Activated T-helper 2 cell treated with anti-CD3 and anti-CD28 coated beads, Interferon-gamma antibody, Interleukin-2, Interleukin-4, amounts not matched to agents 10 μg/mL and 5 μg/mL and 100 μg/mL, durations not matched to agents 14 hours and 24 hours and 36 hours (primary cell): Measurements from ENCODE around the gene CFAP251. TPM values are rescaled to one million over a fixed set of nuclear protein-coding genes. Genes with fewer than 3 reads are reported as not detected.
"Not testable (repeated sequence)": the region's sequence is repeated elsewhere in the genome, so short reads cannot be mapped to it uniquely, and the experiment has no call there.

Source experiments
- DNase-seq: peaks from one replicate; pipeline ENCODE4 v3.0.0; 2021; ENCODE audit warnings: low spot score
- H3K27ac Mint-ChIP-seq: one replicate; pipeline ENCODE4 v1.8.0; 2021; ENCODE audit warnings: mixed read lengths
- H3K27me3 Mint-ChIP-seq: one replicate; pipeline ENCODE4 v1.8.0; 2021; ENCODE audit warnings: low read depth, mixed read lengths
- H3K36me3 Mint-ChIP-seq: one replicate; pipeline ENCODE4 v1.8.0; 2021; ENCODE audit warnings: low read depth, mixed read lengths
- H3K4me1 Mint-ChIP-seq: one replicate; pipeline ENCODE4 v1.8.0; 2021; ENCODE audit warnings: low read depth, mixed read lengths
- H3K4me3 Mint-ChIP-seq: one replicate; pipeline ENCODE4 v1.8.0; 2021; ENCODE audit warnings: low read depth, mild to moderate bottlenecking, moderate library complexity, mixed read lengths
- H3K9me3 Mint-ChIP-seq: one replicate; pipeline ENCODE4 v1.8.0; 2021; ENCODE audit warnings: mixed read lengths
- intact Hi-C: fragments of 100-400 bp; cut with micrococcal nuclease; formaldehyde crosslinking; loops from one replicate; pipeline ENCODE4 v1.15.1; 2023
- total RNA-seq: library from RNA; stranded (reverse); gene quantifications from 2 replicates; pipeline ENCODE4 v1.2.3, GENCODE V29; 2022

Gene CFAP251
- total RNA-seq, 1 donor from 2014 or later: 0.82 TPM

DNA sequence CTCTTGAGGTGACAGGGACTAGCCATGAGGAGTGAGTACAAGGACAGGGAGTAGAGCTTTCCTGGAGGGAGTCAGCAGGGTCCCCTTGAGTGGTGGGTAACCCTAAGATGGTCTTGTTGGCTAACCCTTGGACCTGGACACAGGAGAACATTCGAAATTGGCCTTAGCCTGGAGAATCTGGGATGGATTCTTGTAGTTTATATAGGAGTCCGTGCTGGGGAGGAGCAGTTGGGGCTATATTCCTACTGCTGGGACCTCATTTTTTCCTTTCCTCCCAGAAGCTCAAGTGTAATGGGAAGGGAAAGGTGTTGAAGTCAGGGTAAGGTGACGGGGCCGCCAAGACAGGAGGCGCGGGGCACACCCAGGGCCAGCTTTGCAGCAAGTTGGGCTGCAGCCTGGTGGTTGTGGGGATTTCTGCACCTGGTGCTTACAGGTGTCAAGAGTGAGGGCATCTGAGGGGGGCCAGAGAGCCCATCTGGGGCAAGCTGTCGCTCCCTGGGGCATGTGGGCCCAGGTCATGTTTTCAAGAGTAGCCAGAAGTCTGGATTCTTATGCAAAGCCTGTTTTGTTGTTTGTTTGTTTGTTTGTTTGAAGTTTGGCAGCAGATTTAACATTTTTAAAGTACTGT lies 108.4 kb downstream of the CFAP251 start:
- Mint-ChIP-seq H3K27me3 (peaks cover 3% of the 10 kb centered on the region), H3K9me3 (no peaks in the 10 kb centered on the region), H3K4me1 (peaks cover 5% of the 10 kb centered on the region), H3K36me3 (no peaks in the 10 kb centered on the region), H3K27ac (no peak overlapping the region), H3K4me3 (no peak overlapping the region)
- intact Hi-C loops: no loop called here
- no peak for DNase-seq

DNA sequence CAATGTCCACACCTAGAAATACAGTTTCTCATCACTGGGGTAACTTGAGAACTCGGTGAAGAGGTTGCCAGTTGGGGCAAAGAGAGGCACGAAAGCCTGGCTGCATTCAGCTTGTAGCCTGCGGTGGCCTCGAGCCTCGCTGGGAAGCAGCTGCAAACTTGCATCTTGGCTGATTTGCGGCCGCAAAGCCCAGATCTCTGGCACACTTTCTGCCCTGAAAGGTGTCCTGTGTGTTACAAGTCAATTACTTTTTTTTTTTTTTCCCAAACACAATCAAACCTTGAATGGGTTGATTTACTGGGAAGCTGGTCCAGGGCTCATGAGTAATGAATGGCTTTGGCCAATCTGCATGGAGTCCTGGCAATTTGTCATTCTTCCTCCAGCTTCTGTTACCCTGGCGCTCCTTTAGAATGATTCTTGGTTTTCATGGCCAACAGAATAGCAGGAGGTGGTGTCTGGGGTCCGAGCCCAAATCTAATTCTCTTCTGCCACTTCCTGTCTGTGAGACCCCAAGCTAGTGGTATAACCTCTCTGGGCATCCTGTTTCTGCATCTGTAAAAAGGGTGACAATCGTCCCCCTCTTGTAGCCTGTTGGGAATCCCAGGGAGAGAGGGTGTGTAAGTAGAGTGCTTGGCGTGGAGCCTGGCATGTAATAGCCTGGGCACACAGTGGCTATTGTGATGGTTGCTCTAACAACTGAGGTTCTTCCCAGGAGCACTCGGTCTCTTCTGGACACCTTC lies 109.9 kb downstream of the CFAP251 start:
- H3K36me3 Mint-ChIP-seq: no peaks in the 10 kb centered on the region
- H3K9me3 Mint-ChIP-seq: no peaks in the 10 kb centered on the region
- peaks cover 3% of the 10 kb centered on the region for H3K4me1 Mint-ChIP-seq
- intact Hi-C loops: no loop called here
- no peak overlapping the region for H3K4me3 Mint-ChIP-seq
- no peak overlapping the region for H3K27ac Mint-ChIP-seq
- DNase-seq: no peak
- peaks cover 3% of the 10 kb centered on the region for H3K27me3 Mint-ChIP-seq

DNA sequence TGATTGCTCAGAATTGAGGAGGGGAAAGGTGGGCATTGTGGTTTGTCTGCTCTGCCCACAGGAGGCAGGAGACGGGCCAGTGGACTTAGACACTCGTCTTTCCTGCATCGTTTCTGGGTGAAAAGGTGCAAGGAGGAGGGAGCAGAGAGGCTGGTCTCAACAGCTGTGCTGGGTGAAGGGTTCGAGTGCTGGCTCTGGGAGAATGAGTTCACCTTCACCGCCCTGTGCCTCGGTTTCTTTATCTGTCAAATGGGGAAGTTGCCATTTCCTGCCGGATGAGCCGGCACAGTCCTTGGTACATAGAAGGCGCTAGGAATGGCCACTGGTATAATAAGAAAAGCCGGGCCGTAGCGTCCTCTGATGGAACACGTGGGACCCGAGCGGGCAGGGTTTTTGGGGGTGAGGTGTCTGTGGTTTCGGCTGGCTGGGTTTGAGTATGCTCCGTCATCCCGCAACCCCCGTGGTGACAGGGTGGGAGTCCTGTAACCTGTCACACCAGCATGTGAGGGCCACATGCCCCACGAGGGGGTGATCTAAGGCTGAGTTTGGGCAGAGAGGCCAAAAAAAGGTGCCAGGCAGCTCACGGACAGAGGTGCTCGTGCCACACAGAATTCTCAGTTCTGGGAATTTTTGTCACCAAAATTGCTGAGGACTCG lies 110.6 kb downstream of the CFAP251 start:
- Mint-ChIP-seq H3K27ac (no peak overlapping the region), H3K9me3 (no peaks in the 10 kb centered on the region), H3K4me3 (no peak overlapping the region), H3K36me3 (no peaks in the 10 kb centered on the region), H3K27me3 (peaks cover 3% of the 10 kb centered on the region), H3K4me1 (peaks cover 1% of the 10 kb centered on the region)
- intact Hi-C loops: no loop called here
- no peak for DNase-seq

DNA sequence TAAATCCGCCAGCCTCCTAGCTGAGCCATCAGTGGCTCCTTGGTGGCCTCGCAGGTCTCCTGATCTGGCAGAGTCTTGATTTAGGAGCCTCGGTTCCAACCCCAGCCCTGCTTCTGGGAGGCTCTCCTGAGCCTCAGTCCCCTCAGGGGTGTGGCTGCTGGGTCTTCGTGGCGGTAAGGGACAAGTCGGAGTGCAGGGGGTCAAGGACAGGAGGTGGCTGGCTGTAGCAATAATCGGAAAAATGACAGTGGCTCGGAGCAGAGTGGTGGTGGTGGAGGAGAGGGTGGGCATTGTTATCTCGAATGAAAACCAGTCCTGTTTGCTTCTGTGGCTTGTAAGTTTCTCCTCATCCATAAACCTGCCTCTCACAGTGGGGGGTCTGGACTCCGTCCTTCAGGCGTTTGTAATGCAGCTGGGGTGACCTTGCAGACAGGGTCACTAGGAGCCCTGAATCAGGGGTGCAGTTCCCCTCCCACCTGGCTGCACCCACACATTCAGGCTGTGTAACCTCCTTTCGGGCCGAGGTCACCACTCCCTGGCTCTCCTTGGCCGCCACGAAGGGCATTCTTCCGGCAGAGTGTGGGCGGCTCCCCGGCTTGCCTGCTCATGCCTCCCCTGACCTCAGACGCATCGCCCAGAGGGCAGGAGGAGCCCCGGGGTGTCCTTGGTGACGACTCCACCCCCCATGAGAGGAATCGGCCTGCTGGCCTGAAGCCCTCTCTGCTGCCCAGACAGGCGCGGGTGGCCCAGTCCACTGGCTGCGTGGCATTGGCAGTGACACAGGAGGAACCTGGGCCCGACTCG lies 111.4 kb downstream of the CFAP251 start:
- Mint-ChIP-seq H3K9me3 (no peaks in the 10 kb centered on the region), H3K27me3 (peaks cover 3% of the 10 kb centered on the region), H3K27ac (no peak overlapping the region), H3K4me1 (peaks cover 1% of the 10 kb centered on the region), H3K36me3 (no peaks in the 10 kb centered on the region), H3K4me3 (no peak overlapping the region)
- intact Hi-C loops: no loop called here
- DNase-seq: no peak

DNA sequence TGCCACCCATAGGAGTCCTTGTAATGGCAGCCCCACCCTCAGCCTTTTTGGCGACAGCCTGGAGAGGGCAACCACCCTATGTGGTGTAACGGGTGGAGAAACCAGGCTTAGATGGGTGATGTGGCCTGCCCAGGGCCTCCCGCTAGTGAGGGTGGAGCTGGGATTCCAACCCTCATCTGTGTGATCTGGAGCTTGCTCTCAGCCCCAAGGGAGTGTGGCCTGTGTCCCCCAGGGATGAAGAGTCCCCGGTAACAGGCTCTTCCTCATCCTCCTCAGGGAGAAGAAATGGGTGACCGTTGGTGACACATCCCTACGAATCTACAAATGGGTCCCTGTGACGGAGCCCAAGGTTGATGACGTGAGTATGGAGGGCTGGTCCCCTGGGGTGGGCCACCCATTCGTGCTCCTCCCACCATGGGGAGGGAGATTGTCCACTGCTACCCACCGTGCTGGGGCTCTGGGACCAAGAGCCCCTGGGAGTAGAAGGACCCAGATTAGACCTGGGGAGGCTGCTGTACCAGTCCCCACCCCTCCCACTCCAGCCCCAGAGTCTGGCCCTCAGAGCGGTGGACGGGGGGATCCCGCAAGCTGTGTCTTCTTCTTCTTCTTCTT lies 112.1 kb downstream of the CFAP251 start:
- intact Hi-C loops: no loop called here
- Mint-ChIP-seq H3K4me1 (peaks cover 1% of the 10 kb centered on the region), H3K9me3 (no peaks in the 10 kb centered on the region), H3K27ac (no peak overlapping the region), H3K4me3 (no peak overlapping the region), H3K27me3 (peaks cover 3% of the 10 kb centered on the region), H3K36me3 (no peaks in the 10 kb centered on the region)
- DNase-seq: no peak

DNA sequence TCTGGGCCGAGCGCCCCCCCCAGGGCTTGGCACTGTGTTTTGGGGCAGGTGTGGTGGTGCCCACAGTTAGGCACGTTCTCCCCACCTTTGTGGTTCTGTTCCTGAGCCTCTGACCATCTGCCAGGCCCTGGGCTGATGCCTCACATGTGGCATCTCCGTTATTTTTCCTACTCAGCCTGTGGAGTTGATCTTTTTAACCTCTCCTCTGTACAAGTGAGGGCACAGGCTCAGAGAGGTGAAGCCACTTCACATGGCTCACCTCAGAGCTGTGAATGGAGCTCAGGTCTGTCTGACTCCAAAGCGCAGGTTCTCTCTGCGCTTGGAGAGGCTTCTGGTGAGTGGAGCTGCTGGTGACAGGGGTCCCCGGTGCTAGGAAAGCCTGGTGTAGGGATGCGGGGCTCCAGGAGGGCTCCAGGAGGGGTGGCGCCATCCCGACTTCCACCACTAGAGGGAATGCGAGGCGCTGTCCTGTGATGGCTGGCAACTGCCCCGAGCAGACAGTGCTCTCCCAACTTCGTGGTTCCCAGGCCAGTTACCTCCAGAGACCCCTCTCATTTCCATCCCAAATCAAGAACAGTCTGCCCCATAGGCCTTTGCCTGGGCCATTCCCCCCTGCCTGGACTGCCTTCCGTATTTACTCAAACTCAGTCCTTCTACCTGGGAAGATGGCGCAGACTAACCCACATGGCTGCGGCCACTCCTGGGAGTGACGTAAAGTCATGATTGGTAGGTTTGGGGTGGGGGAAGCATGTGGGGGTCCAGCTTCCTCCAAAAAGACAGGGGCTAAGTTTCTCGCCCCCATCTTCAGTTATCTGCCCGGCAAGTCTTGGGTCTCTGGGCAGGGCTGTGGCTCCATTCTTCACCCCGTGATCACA lies 113.2 kb downstream of the CFAP251 start:
- no peak overlapping the region for H3K4me3 Mint-ChIP-seq
- H3K9me3 Mint-ChIP-seq: no peaks in the 10 kb centered on the region
- peaks cover 3% of the 10 kb centered on the region for H3K27me3 Mint-ChIP-seq

DNA sequence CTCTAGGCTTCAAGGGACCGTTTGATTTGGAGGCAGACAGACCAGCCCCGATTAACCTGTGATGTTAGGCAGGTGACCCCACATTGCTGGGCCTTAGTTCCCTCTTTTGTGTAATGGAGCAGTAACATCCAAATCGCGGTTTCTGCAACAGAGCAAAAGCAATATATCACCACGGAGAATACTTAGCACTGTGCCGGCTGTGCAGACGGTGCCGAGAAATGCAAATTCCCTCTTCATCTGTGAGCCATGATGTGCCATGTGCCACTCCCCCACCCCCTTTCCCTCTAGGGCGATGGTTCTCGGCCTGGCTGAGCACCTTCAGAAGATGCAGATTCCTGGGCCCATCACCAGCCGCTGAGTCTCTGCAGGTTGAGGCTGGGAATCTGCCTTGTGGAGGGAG lies 114.2 kb downstream of the CFAP251 start:
- no peak for DNase-seq
- no peak overlapping the region for H3K4me3 Mint-ChIP-seq
- no peaks in the 10 kb centered on the region for H3K9me3 Mint-ChIP-seq
- H3K27ac Mint-ChIP-seq: no peak overlapping the region
- peaks cover 6% of the 10 kb centered on the region for H3K36me3 Mint-ChIP-seq
- H3K4me1 Mint-ChIP-seq: peaks cover 1% of the 10 kb centered on the region
- peaks cover 3% of the 10 kb centered on the region for H3K27me3 Mint-ChIP-seq
- intact Hi-C loops: no loop called here

More for the DNA sequence above, 113.2 kb downstream of the CFAP251 start:
- peak; percentile 35 for DNase-seq
- H3K27ac Mint-ChIP-seq: no peak overlapping the region
- H3K36me3 Mint-ChIP-seq: peaks cover 6% of the 10 kb centered on the region
- H3K4me1 Mint-ChIP-seq: peaks cover 1% of the 10 kb centered on the region
- intact Hi-C loops: no loop called here

DNA sequence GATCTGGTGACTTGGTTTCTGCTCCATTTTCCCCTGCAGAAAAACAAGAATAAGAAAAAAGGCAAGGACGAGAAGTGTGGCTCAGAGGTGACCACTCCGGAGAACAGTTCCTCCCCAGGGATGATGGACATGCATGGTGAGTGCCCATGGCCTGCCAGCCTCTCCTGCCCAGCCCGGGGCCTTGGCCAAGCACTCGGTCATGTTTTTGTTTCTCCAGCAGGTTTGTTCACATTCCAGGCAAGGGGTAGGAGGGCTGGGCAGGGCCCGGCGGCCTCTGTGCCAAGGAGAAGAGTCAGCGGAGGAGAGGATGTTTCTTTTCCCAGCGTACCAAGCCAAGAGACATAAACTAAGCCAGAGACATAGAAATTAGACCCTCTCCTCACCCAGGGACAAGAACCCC lies 116.9 kb downstream of the CFAP251 start:
- no peak for DNase-seq
- no peak overlapping the region for H3K4me3 Mint-ChIP-seq
- H3K9me3 Mint-ChIP-seq: no peaks in the 10 kb centered on the region
- no peaks in the 10 kb centered on the region for H3K4me1 Mint-ChIP-seq
- no peaks in the 10 kb centered on the region for H3K27me3 Mint-ChIP-seq
- intact Hi-C loops: no loop called here
- H3K27ac Mint-ChIP-seq: no peak overlapping the region
- peaks cover 6% of the 10 kb centered on the region for H3K36me3 Mint-ChIP-seq

DNA sequence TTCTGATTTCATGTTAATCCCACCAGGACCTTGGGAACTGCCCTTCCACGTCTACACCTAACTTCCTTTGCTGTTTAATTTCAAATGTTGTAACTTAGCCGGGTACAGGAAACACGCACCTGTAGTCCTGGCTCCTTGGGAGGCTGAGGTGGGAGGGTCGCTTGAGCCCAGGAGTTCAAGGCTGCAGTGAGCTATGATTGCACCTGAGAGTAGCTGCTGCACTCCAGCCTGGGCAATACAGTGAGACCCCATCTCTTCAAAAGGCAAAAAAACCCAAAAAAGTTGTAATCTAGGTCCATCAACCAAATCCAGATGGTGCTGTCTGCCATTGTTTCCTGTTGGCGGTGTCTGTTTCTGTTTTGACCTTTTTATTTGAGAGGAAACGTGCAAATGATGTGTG lies 117.8 kb downstream of the CFAP251 start:
- no peak for DNase-seq
- intact Hi-C loops: no loop called here
- no peaks in the 10 kb centered on the region for H3K4me1 Mint-ChIP-seq
- no peak overlapping the region for H3K4me3 Mint-ChIP-seq
- H3K27me3 Mint-ChIP-seq: no peaks in the 10 kb centered on the region
- no peak overlapping the region for H3K27ac Mint-ChIP-seq
- peaks cover 6% of the 10 kb centered on the region for H3K36me3 Mint-ChIP-seq
- no peaks in the 10 kb centered on the region for H3K9me3 Mint-ChIP-seq

DNA sequence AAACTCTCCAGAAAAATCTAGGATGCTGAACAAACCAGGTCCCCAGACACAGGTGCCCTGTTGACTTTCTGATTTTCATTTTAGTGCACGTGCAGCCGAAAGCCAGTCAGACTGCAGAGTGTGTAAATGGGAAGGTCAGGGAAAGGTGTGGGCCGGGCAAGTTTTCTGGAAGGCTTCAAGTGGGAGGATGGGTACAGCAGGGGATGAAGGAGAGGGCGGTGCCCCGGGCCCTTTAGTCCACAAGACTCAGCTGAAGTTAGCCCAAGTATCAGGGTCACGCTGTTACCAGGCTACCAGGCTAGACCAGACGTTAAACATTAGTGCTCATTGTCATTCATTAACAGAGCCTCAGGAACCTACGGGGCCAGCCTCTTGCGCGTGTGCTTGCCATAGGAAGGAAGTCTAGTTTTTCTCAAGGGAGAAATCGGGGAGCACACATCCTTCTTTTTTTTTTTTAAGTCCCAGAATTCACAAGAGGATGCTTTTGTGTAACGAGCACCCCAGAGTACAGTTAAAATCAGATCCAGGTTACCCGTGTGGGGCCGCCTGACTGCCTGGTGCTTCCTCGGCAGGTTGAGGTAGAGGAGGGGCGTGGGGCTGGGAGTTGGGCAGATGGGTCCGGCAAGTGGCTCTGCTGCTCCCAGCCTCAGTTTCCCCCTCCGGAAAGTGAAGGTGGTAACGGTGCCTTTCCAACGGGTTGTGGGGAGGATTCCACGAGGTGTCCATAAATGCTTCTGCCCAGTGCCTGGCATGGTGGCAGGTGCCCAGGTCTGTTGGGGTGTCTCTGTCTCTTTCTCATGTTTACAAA lies 122.4 kb downstream of the CFAP251 start:
- intact Hi-C loops: no loop called here
- H3K36me3 Mint-ChIP-seq: peaks cover 6% of the 10 kb centered on the region

DNA sequence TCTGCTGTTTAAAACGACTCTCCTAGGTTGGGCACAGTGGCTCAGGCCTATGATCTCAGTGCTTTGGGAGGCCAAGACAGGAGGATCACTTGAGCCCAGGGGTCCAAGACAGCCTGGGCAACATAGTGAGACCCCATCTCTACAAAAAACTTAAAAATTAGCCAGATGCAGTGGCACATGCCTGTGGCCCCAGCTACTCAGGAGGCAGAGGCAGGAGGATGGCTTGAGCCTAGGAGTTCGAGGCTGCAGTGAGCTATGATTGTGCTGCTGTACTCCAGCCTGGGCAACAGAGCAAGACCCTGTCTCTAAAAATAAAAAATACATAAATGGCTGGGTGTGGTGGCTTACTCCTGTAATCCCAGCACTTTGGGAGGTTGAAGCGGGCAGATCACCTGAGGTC lies 123.1 kb downstream of the CFAP251 start:
- intact Hi-C loops, H3K27me3 Mint-ChIP-seq, H3K9me3 Mint-ChIP-seq, DNase-seq, H3K4me1 Mint-ChIP-seq, H3K4me3 Mint-ChIP-seq, H3K36me3 Mint-ChIP-seq, H3K27ac Mint-ChIP-seq: not testable (repeated sequence)

More for the DNA sequence above, 122.4 kb downstream of the CFAP251 start:
- Mint-ChIP-seq H3K27ac (no peak overlapping the region), H3K4me1 (no peaks in the 10 kb centered on the region), H3K9me3 (no peaks in the 10 kb centered on the region), H3K4me3 (no peak overlapping the region), H3K27me3 (no peaks in the 10 kb centered on the region)
- no peak for DNase-seq
